ENCODE results near the gene CEP70.

DNA sequence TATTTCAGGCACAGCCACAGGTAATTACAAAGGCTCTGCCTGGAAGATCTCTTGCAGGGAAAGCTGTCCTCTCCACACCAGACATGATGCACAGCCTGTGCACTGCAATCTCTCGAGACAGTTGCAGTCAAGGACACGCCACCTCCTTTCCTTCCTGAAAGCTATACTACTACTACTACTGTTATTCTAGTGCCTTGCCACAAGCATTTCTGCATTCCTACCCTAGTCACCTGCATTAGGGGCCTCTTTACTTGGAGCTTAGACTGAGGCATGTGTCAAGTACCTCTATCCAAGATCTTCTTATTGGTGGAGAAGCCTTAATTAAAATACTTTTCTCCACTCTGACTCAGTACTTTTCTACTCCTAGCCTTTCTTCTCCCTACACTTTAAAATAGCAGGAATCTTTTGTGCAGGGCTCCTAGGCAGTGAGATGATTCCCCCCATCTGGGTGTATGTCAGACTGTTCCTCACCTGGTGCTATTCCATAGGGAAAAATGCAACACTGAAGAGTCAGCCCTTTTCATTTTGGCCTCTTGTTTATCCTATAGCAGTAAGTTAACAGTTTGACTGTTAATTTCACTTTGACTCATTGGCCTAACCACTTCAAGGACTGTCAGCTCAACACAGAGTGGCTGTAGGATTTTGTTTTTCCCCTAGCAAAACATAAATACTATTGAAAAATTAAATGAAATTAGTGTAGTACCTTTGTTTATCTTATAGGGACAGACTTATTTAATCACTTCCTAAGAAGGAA is 80.8 kb downstream of the CEP70 start:
- TF ChIP-seq, protein P1, sequence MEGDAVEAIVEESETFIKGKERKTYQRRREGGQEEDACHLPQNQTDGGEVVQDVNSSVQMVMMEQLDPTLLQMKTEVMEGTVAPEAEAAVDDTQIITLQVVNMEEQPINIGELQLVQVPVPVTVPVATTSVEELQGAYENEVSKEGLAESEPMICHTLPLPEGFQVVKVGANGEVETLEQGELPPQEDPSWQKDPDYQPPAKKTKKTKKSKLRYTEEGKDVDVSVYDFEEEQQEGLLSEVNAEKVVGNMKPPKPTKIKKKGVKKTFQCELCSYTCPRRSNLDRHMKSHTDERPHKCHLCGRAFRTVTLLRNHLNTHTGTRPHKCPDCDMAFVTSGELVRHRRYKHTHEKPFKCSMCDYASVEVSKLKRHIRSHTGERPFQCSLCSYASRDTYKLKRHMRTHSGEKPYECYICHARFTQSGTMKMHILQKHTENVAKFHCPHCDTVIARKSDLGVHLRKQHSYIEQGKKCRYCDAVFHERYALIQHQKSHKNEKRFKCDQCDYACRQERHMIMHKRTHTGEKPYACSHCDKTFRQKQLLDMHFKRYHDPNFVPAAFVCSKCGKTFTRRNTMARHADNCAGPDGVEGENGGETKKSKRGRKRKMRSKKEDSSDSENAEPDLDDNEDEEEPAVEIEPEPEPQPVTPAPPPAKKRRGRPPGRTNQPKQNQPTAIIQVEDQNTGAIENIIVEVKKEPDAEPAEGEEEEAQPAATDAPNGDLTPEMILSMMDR (IDR thresholded peaks at IDR 0.05), result no peak
- no peak for TF ChIP-seq POLR2AphosphoS5 (IDR thresholded peaks at IDR 0.05)
- TF ChIP-seq POLR2A (IDR thresholded peaks at IDR 0.05), result no peak
- TF ChIP-seq EP300 (IDR thresholded peaks at IDR 0.05), result no peak

All from gastroesophageal sphincter (tissue), 3 donors.